ENCODE measurements around the gene NAV2. TPM values are rescaled to one million over a fixed set of nuclear protein-coding genes. Genes with fewer than 3 reads are reported as not detected.

NAV2 gene
- total RNA-seq, 1 experiment from 2014 or later: 46.3 TPM

GRCh38 chr11:19703211-19703610, 9.4 kb upstream of the NAV2 start:
- H3K4me1 ChIP-seq (ENCODE audit: insufficient read depth, low read length): peaks cover 4% of the 10 kb centered on the region; the same call in 1 of the 2 replicates
- H2BK5ac ChIP-seq (ENCODE audit: insufficient read length, low read length): no peak overlapping the region
- Mint-ChIP-seq H3K36me3 (ENCODE audit: insufficient read depth in 1 of 3, low read depth in 3 of 3) (no peaks in the 10 kb centered on the region; a peak in 1 of 7 replicates), H3K27me3 (ENCODE audit: low read depth) (peaks cover 14% of the 10 kb centered on the region), H3K4me1 (peaks cover 16 to 29% of the 10 kb centered on the region in 2 experiments), H3K9me3 (no peaks in the 10 kb centered on the region), H3K27ac (no peak overlapping the region; a peak in 2 of 7 replicates), H3K4me3 (no peak overlapping the region)
- TF ChIP-seq, protein P1, sequence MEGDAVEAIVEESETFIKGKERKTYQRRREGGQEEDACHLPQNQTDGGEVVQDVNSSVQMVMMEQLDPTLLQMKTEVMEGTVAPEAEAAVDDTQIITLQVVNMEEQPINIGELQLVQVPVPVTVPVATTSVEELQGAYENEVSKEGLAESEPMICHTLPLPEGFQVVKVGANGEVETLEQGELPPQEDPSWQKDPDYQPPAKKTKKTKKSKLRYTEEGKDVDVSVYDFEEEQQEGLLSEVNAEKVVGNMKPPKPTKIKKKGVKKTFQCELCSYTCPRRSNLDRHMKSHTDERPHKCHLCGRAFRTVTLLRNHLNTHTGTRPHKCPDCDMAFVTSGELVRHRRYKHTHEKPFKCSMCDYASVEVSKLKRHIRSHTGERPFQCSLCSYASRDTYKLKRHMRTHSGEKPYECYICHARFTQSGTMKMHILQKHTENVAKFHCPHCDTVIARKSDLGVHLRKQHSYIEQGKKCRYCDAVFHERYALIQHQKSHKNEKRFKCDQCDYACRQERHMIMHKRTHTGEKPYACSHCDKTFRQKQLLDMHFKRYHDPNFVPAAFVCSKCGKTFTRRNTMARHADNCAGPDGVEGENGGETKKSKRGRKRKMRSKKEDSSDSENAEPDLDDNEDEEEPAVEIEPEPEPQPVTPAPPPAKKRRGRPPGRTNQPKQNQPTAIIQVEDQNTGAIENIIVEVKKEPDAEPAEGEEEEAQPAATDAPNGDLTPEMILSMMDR (conservative IDR thresholded peaks at IDR 0.05): no peak
- H2BK20ac ChIP-seq (ENCODE audit: low read depth, low read length, poor library complexity, severe bottlenecking): no peak overlapping the region
- H2BK120ac ChIP-seq (ENCODE audit: low read depth, low read length, poor library complexity, severe bottlenecking): no peak overlapping the region
- H3K79me1 ChIP-seq (ENCODE audit: insufficient read depth, low read depth, low read length, poor library complexity, severe bottlenecking): no peaks in the 10 kb centered on the region
- H3K23me2 ChIP-seq (ENCODE audit: insufficient read length, low read depth, low read length, poor library complexity, severe bottlenecking): no peaks in the 10 kb centered on the region
- H2BK15ac ChIP-seq (ENCODE audit: low read depth, low read length): no peak overlapping the region
- no peaks in the 10 kb centered on the region for H3K9me3 ChIP-seq (ENCODE audit: control insufficient read depth, low read depth, low read length)
- no peak overlapping the region for H3K14ac ChIP-seq (ENCODE audit: insufficient read depth, low read length)
- no peak overlapping the region for H4K91ac ChIP-seq (ENCODE audit: insufficient read length, low read depth, low read length)
- no peak overlapping the region for H2AFZ ChIP-seq (ENCODE audit: low read length)
- H3K4me2 ChIP-seq (ENCODE audit: insufficient read depth, insufficient read length, low read length): no peak overlapping the region
- no peak overlapping the region for H3K9ac ChIP-seq (ENCODE audit: extremely low read depth, insufficient read length, low read length)
- H3K56ac ChIP-seq (ENCODE audit: insufficient read length, low read depth, low read length): no peak overlapping the region
- H3K18ac ChIP-seq (ENCODE audit: insufficient read length, low read depth, low read length): no peak overlapping the region
- WGBS (ENCODE audit: extremely low coverage, insufficient read length, low lambda C conversion rate): no CpG with 5 or more reads among the region's 7 CpGs
- no peak overlapping the region for H3T11ph ChIP-seq (ENCODE audit: low read length)
- no peak overlapping the region for H2AK5ac ChIP-seq (ENCODE audit: insufficient read length, low read length)
- no peak for DNase-seq
- no peak overlapping the region for H4K8ac ChIP-seq (replicated peaks; ENCODE audit: insufficient read length, low read depth, low read length)
- no peaks in the 10 kb centered on the region for H4K20me1 ChIP-seq (ENCODE audit: control insufficient read depth, insufficient read depth, insufficient read length)
- no peak overlapping the region for H4K5ac ChIP-seq (ENCODE audit: insufficient read length, low read depth, low read length)
- no peak overlapping the region for H2BK12ac ChIP-seq (ENCODE audit: insufficient read length, low read depth, low read length)
- H3K27ac ChIP-seq (ENCODE audit: insufficient read length, low read depth, low read length): no peak overlapping the region
- H3K79me2 ChIP-seq (ENCODE audit: insufficient read depth, low read length): no peaks in the 10 kb centered on the region
- H3K4ac ChIP-seq (ENCODE audit: low read depth, low read length): no peak overlapping the region
- no peaks in the 10 kb centered on the region for H3K27me3 ChIP-seq (ENCODE audit: insufficient read depth, low read length)
- no peak overlapping the region for H3K23ac ChIP-seq (ENCODE audit: insufficient read length, low read depth, low read length)
